CD8-positive, alpha-beta memory T cell (primary cell): ENCODE results near the gene NUBP1. TPM values are rescaled to one million over a fixed set of nuclear protein-coding genes. Genes with fewer than 3 reads are reported as not detected.

Experiments used
- CTCF ChIA-PET: fragments of 350-600 bp; sonication (Branson Sonifier 250); formaldehyde crosslinking; loops from one replicate; lab custom pipeline; 2021; ENCODE audit warnings: antibody characterized with exemption; lab: Charles Lee
- POLR2A ChIA-PET: fragments of 350-600 bp; sonication (Branson Sonifier 250); formaldehyde crosslinking; loops from one replicate; lab custom pipeline; 2021; ENCODE audit warnings: antibody characterized with exemption; lab: Charles Lee
- DNase-seq, 5 donors: peaks; one replicate each; pipeline versions ENCODE4 v3.0.0 to v3.0.0-alpha.2; 2020 to 2022; ENCODE audit warnings: mixed read lengths in 1 of 5
- H3K27ac ChIP-seq: one replicate; pipeline ENCODE4 v1.7.0; 2013; ENCODE audit warnings: low read depth, mild to moderate bottlenecking, low read length, moderate library complexity
- H3K27me3 ChIP-seq: 2 replicates; pipeline ENCODE4 v1.7.0; 2013; ENCODE audit warnings: low read length, mild to moderate bottlenecking; ENCODE audit not compliant: insufficient read depth, poor library complexity, severe bottlenecking
- H3K36me3 ChIP-seq: 2 replicates; pipeline ENCODE4 v1.7.0; 2013; ENCODE audit warnings: mild to moderate bottlenecking, low read length, moderate library complexity; ENCODE audit not compliant: insufficient read depth
- H3K4me1 ChIP-seq: 2 replicates; pipeline ENCODE4 v1.7.0; 2013; ENCODE audit warnings: mild to moderate bottlenecking, low read length, moderate library complexity; ENCODE audit not compliant: insufficient read depth
- H3K4me3 ChIP-seq: 2 replicates; pipeline ENCODE4 v1.7.0; 2013; ENCODE audit warnings: mild to moderate bottlenecking, low read length
- H3K9me3 ChIP-seq: 2 replicates; pipeline ENCODE4 v1.7.0; 2013; ENCODE audit warnings: mild to moderate bottlenecking, low read length
- H3K27ac Mint-ChIP-seq, 8 donors: one replicate each; pipeline ENCODE4 v1.8.0; 2020 to 2021; ENCODE audit warnings: mixed read lengths in 8 of 8, mild to moderate bottlenecking in 6 of 8, inconsistent platforms in 3 of 8, moderate library complexity in 3 of 8
- H3K27me3 Mint-ChIP-seq, 2 donors: one replicate each; pipeline ENCODE4 v1.8.0; 2020 to 2021; ENCODE audit warnings: mixed read lengths in 2 of 2, mild to moderate bottlenecking in 1 of 2, moderate library complexity in 1 of 2
- H3K36me3 Mint-ChIP-seq, 3 donors: one replicate each; pipeline ENCODE4 v1.8.0; 2020 to 2021; ENCODE audit warnings: mixed read lengths in 3 of 3, inconsistent platforms in 1 of 3, mild to moderate bottlenecking in 1 of 3
- H3K4me1 Mint-ChIP-seq, 3 donors: one replicate each; pipeline ENCODE4 v1.8.0; 2020 to 2021; ENCODE audit warnings: mixed read lengths in 3 of 3, inconsistent platforms in 1 of 3, mild to moderate bottlenecking in 1 of 3
- H3K4me3 Mint-ChIP-seq, 7 donors: one replicate each; pipeline ENCODE4 v1.8.0; 2020 to 2021; ENCODE audit warnings: mixed read lengths in 7 of 7, mild to moderate bottlenecking in 6 of 7, moderate library complexity in 4 of 7, inconsistent platforms in 2 of 7
- H3K9me3 Mint-ChIP-seq, 5 donors: one replicate each; pipeline ENCODE4 v1.8.0; 2020 to 2022; ENCODE audit warnings: mixed read lengths in 5 of 5, mild to moderate bottlenecking in 3 of 5, moderate library complexity in 2 of 5, inconsistent platforms in 1 of 5
- polyA plus RNA-seq: library from polyadenylated mRNA; unstranded; fragments of 300-500 nt; fragmentation: Illumina TruSeq; gene quantifications from one replicate; pipeline ENCODE4 v1.2.3, GENCODE V29; 2021
- total RNA-seq, 2 experiments: library from RNA; stranded (reverse); gene quantifications; one replicate each; pipeline ENCODE4 v1.2.3, GENCODE V29; 2021

The NUBP1 gene
- total RNA-seq (10 to 100 TPM; 41.3 to 43.5 TPM), polyA plus RNA-seq (30.9 TPM)

DNA sequence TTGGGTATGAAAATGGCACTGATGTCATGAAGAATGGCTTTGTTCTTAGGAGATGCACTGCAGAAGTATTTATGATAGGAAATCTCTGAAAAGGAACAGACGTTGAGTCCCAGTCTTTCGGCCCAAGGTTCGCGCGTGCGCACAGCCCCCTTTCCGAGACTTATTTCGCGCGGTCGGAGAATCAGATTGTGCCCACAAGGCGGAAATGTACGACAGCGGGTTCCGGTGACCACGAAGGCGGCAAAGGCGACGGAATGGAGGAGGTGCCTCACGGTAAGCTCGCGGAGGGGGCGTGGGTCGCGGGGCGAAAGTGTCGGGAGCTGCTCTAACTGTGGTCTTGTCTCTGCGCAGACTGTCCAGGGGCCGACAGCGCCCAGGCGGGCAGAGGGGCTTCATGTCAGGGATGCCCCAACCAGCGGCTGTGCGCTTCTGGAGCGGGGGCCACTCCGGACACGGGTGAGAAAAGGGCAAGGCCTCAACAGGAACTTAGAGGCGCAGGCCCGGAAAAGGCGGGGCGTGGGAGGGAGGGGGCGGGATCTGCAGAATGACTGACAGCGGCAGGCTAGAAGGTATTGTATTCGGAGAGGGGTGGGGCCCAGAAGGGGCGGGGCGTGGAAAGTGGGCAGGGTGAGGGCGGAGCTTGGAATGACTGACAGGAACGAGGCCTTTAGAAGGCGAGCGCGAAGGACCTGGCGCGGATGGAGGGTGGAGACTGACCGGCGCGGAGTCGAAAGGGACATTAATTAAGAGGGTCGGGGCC is at the start of gene NUBP1:
Gene NUBP1 (plus strand): TSS at position 233 of the 760 bp plus-strand sequence. CDS start 22 bp downstream, at position 255.
- Histone ChIP-seq H3K27ac (peak within 1 kb of the TSS; percentile 95), H3K9me3 (no peaks in the 10 kb centered on the region), H3K4me3 (peak within 1 kb of the TSS; percentile 97), H3K4me1 (peaks cover 14% of the 10 kb centered on the region), H3K36me3 (peaks cover 10% of the 10 kb centered on the region), H3K27me3 (no peaks in the 10 kb centered on the region)
- CTCF ChIA-PET: interaction anchor here (0.7 to 1.4 kb wide), 5 partner anchors 8 to 229 kb away, joined by 3 to 6 read pairs (median 3); no protein-coding TSS in a partner anchor
- Mint-ChIP-seq H3K4me3 (peak within 1 kb of the TSS; percentile 90 to 97 (median 94)), H3K4me1 (peaks cover 26 to 53% (median 45%) of the 10 kb centered on the region in 3 donors), H3K9me3 (no peaks in the 10 kb centered on the region), H3K27ac (peak within 1 kb of the TSS; percentile 93 to 99 (median 98)), H3K36me3 (peaks cover 6 to 36% (median 20%) of the 10 kb centered on the region in 3 donors), H3K27me3 (no peaks in the 10 kb centered on the region)
- DNase-seq: peak; percentile 98 to 99 (median 99)
- POLR2A ChIA-PET: interaction anchor here (0.7 kb wide), 1 partner anchor 1233 kb away, joined by 3 read pairs; the partner anchor contains the start of gene SNX29

DNA sequence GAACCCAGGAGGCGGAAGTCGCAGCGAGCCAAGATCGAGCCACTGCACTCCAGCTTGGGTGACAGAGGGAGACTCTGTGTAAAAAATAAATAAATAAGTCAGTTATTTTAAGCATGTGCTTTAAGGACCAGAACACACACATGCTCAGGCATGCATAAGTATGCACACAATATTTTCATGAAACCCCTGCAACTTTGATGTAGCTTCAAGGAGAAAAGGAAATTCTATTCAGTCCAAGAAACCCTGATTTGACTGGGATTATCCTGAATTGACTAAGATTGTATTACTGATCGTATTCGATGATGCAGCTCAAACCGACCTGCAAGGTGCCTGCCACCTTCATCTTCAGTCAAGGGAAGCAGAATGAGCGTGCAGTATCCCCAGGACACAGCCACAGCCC is 49.8 kb upstream of the NUBP1 start:
- Histone ChIP-seq H3K36me3 (no peaks in the 10 kb centered on the region), H3K4me3 (no peak overlapping the region), H3K27ac (no peak overlapping the region), H3K27me3 (no peaks in the 10 kb centered on the region), H3K9me3 (no peaks in the 10 kb centered on the region), H3K4me1 (no peaks in the 10 kb centered on the region)
- H3K27me3 Mint-ChIP-seq: peaks cover 13 to 41% of the 10 kb centered on the region in 2 donors
- H3K4me1 Mint-ChIP-seq: no peaks in the 10 kb centered on the region
- POLR2A ChIA-PET: no interaction called here
- no peak overlapping the region for H3K4me3 Mint-ChIP-seq
- DNase-seq: no peak
- peaks cover 0 to 4% (median 0%) of the 10 kb centered on the region in 5 donors for H3K9me3 Mint-ChIP-seq
- no peak overlapping the region for H3K27ac Mint-ChIP-seq
- no peaks in the 10 kb centered on the region for H3K36me3 Mint-ChIP-seq
- CTCF ChIA-PET: no interaction called here

GRCh38 chr16:10694306-10694705 is 49.3 kb upstream of the NUBP1 start:
- POLR2A ChIA-PET: no interaction called here

GRCh38 chr16:10694830-10695229 is 48.8 kb upstream of the NUBP1 start, which contains the start of gene TEKT5:
TEKT5 (minus strand) TSS chr16:10694930; CDS start chr16:10694873, 57 bp downstream.
- Mint-ChIP-seq H3K27me3 (peaks cover 12 to 41% of the 10 kb centered on the region in 2 donors), H3K36me3 (no peaks in the 10 kb centered on the region), H3K4me3 (no peak within 1 kb of the TSS), H3K27ac (no peak within 1 kb of the TSS), H3K4me1 (no peaks in the 10 kb centered on the region), H3K9me3 (peaks cover 0 to 4% (median 0%) of the 10 kb centered on the region in 5 donors)
- ChIA-PET CTCF (no interaction called here), POLR2A (no interaction called here)
- no peak for DNase-seq
- Histone ChIP-seq H3K27ac (no peak within 1 kb of the TSS), H3K36me3 (no peaks in the 10 kb centered on the region), H3K27me3 (no peaks in the 10 kb centered on the region), H3K4me1 (no peaks in the 10 kb centered on the region), H3K4me3 (no peak within 1 kb of the TSS), H3K9me3 (no peaks in the 10 kb centered on the region)

More at GRCh38 chr16:10694306-10694705, 49.3 kb upstream of the NUBP1 start:
- H3K36me3 ChIP-seq: no peaks in the 10 kb centered on the region
- H3K27me3 ChIP-seq: no peaks in the 10 kb centered on the region
- H3K4me3 Mint-ChIP-seq: no peak overlapping the region
- H3K9me3 Mint-ChIP-seq: peaks cover 0 to 4% (median 0%) of the 10 kb centered on the region in 5 donors
- CTCF ChIA-PET: no interaction called here
- H3K4me3 ChIP-seq: no peak overlapping the region
- H3K9me3 ChIP-seq: no peaks in the 10 kb centered on the region
- no peak for DNase-seq
- no peaks in the 10 kb centered on the region for H3K4me1 Mint-ChIP-seq
- H3K27ac ChIP-seq: no peak overlapping the region
- no peak overlapping the region for H3K27ac Mint-ChIP-seq
- H3K36me3 Mint-ChIP-seq: no peaks in the 10 kb centered on the region
- no peaks in the 10 kb centered on the region for H3K4me1 ChIP-seq
- peaks cover 12 to 41% of the 10 kb centered on the region in 2 donors for H3K27me3 Mint-ChIP-seq

GRCh38 chr16:10699756-10700155 is 43.9 kb upstream of the NUBP1 start:
- CTCF ChIA-PET: no interaction called here
- POLR2A ChIA-PET: no interaction called here
- DNase-seq: no peak
- no peaks in the 10 kb centered on the region for H3K4me1 ChIP-seq
- Mint-ChIP-seq H3K36me3 (no peaks in the 10 kb centered on the region), H3K27ac (no peak overlapping the region), H3K4me3 (no peak overlapping the region), H3K4me1 (no peaks in the 10 kb centered on the region), H3K27me3 (peaks cover 2 to 13% of the 10 kb centered on the region in 2 donors), H3K9me3 (no peaks in the 10 kb centered on the region)
- no peak overlapping the region for H3K27ac ChIP-seq
- H3K27me3 ChIP-seq: no peaks in the 10 kb centered on the region
- H3K36me3 ChIP-seq: no peaks in the 10 kb centered on the region
- H3K9me3 ChIP-seq: no peaks in the 10 kb centered on the region
- no peak overlapping the region for H3K4me3 ChIP-seq

- Mint-ChIP-seq H3K27ac (no peak overlapping the region), H3K4me3 (no peak overlapping the region), H3K9me3 (no peaks in the 10 kb centered on the region), H3K4me1 (no peaks in the 10 kb centered on the region), H3K27me3 (peaks cover 16 to 22% of the 10 kb centered on the region in 2 donors), H3K36me3 (no peaks in the 10 kb centered on the region)
- Histone ChIP-seq H3K4me1 (no peaks in the 10 kb centered on the region), H3K27me3 (no peaks in the 10 kb centered on the region), H3K9me3 (no peaks in the 10 kb centered on the region), H3K4me3 (no peak overlapping the region), H3K27ac (no peak overlapping the region), H3K36me3 (no peaks in the 10 kb centered on the region)
- POLR2A ChIA-PET: no interaction called here
- CTCF ChIA-PET: no interaction called here
- no peak for DNase-seq
These were observed 34.7 kb upstream of the NUBP1 start for GRCh38 chr16:10708969-10709368.

DNA sequence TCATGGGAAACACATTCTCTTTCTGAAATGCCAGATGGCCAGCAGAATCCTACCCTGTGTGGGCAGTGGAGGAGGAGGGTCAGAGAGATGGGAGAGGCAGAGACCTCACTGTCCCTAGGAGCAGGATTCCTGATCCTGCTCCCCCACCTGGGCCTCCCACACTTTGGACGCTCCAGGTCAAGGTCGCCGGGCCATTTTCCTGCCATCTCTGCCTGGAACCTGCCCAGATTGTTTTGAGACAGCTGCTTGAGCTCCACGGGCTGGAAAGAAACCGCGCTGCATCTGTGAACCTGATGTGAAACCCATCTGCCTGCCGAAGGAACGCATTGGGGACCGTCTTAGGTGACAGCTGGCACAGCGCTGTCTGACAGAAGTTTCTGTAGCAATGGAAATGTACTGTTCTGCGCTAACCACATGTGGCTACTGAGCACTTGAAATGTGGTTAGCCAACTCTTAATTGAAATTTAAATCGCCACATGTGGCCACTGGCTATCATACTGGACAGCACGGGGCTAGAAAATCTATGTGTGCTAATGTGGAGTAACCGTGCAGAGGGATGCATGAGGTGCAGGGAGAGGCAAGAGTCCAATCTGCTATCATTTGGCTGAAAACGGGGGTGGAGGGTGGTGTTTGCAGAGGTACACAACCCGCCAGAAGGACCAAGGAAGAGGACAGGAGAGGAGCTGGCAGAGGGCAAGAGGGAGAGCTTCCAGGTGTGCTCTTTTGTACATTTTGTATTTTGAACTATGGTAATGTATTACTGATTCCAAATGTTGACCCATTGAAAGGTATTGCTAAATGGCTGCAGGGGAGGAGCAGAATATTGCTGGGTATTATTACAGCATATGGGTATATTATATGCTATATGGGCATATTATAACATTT is 15.4 kb upstream of the NUBP1 start:
- Histone ChIP-seq H3K4me1 (no peaks in the 10 kb centered on the region), H3K9me3 (no peaks in the 10 kb centered on the region), H3K4me3 (no peak overlapping the region), H3K36me3 (no peaks in the 10 kb centered on the region), H3K27me3 (no peaks in the 10 kb centered on the region), H3K27ac (no peak overlapping the region)
- DNase-seq: no peak
- Mint-ChIP-seq H3K27ac (no peak overlapping the region), H3K9me3 (peaks cover 0 to 2% (median 0%) of the 10 kb centered on the region in 5 donors), H3K27me3 (no peaks in the 10 kb centered on the region), H3K4me3 (no peak overlapping the region), H3K4me1 (no peaks in the 10 kb centered on the region), H3K36me3 (peaks cover 0 to 3% (median 1%) of the 10 kb centered on the region in 3 donors)
- ChIA-PET CTCF (no interaction called here), POLR2A (no interaction called here)
